ENCODE data around the gene DAP. TPM values are rescaled to one million over a fixed set of nuclear protein-coding genes. Genes with fewer than 3 reads are reported as not detected.
"Not testable (repeated sequence)": the region's sequence is repeated elsewhere in the genome, so short reads cannot be mapped to it uniquely, and the experiment has no call there.

Gene DAP, protein sequence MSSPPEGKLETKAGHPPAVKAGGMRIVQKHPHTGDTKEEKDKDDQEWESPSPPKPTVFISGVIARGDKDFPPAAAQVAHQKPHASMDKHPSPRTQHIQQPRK
- total RNA-seq: 26.2 TPM

DNA sequence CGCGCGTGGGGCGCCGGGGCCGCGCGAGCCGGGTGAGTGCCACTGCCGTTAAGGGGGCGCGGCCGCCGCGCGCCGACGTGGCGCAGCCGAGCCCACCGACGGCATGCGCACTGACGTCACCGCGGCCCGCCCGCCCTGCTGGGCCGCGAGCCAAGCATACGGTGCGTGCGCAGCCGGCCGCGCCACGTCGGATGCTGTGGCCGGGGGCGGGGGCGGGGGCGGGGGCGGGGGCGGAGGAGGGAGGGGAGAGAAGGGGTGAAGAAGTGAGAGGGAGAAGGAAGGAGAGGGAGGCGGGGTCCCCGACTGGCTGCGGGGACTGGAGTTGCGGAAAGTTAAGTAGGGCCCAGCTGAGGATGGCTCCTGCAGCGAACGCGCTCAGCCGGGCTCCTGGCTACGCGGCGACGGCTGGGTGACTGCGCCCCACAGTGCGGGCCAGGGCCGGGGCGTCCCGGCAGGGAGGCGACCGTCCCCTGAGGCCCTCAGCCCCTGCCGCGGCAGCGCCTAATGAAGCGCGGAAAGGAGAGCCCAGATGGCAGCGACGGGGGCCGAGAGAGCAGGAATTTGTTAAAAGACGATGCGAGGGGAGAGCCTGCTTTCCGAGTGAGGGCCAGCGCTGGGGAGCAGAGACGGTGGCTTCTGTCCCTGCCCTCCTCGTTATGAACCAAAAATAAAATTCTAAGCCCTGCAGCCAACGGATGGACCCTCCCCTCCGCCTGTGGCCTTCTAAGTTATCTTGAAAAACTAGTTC, at the start of gene DAP:
Gene DAP, minus strand, starts transcription at position 50 of the 748 bp plus-strand sequence. CDS start 166 bp downstream, outside the sequence.
- peak; percentile 94 for DNase-seq

DNA sequence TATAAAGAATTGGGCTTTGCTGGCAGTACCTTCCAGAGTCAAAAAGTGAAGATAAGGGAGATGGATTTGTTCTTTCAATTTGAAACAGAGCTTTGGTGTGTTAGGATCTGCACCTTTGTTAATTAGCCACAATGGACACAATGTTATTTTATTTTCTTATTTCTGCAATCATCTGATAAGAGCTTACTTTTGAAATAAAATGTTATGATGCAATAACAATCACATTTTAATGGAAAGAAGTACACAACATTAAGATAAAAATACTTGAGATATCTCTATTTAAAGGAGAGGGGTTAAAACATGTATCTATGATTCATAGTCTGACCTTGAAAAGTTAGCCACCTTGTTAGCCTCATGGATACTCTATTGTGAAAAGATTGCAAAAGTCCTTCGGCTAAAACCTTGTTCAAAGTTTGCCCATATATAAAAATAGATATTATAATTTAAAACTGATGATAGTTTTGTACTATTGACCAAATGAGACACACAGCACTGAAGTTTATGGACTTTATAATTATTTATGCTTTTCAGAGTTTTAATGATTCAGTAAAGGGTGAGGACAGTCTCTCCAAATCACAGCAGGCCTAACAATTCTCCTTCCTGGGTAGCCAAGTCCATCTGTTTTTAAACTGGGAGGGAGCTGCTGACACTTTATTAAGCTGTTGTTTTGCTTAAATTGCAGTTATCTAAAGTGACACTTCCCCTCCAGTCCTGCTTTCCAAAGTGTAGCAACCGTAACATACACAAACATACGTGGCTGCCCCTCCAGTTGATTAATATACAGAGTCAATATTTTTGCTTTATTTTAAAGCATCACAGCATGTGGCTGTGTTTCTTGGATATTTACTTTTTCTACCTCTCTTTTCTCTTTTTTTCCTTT, 47.6 kb upstream of the DAP start:
- DNase-seq: no peak

DNA sequence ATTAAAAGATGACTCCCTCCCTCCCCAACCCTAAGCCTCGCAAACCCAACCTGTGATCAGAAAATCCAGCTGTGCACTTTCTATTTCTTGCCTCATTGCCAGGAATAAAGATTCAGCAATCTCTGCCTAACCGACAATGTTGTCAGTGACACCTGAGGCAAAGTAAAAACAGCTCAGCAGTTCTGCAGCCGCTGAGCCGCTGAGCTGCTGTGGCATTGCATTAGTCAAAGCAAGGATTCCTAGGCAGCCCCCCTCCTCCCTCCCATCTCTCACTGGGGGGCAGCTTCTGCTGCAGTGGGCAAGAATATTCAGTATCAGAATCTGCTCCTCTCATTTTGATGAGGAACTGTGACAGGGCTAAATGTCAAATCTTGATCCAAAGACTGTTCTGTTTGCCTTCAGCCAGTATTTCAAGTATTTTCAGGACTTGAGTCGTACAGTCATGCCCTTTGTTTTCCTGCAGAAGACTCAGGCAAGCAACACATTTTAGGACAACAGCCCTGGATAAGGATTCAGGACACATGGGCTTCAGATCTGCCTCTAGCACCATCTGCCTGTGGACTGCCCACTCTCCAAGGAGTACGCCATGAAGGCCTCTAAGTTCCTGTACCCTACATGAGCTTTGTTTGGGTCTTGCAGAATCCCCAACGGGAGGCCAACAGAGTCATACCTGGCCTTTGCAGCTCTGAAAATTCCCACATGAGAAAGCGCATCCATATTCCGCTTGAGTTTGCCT, 41.1 kb upstream of the DAP start:
- no peak for DNase-seq

DNA sequence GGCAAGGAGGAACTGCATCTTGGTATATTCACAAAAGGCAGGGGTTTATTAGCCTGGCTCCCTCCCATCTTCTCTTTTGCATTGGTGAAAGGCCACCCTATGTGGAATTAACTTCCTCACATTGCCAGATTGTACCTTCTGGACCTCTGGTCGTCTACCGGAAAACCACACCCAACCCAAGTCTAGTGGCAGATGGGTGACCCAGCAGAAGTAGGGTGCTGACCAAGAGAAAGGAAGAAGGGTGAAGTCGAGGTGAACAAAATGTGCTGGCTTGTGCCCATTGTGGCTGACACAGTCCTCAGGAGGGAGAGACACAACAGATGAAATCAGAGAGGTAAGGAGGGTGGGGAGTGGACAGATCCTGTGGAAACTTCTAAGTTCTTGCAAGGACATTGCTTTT, 39.8 kb upstream of the DAP start:
- DNase-seq: no peak

DNA sequence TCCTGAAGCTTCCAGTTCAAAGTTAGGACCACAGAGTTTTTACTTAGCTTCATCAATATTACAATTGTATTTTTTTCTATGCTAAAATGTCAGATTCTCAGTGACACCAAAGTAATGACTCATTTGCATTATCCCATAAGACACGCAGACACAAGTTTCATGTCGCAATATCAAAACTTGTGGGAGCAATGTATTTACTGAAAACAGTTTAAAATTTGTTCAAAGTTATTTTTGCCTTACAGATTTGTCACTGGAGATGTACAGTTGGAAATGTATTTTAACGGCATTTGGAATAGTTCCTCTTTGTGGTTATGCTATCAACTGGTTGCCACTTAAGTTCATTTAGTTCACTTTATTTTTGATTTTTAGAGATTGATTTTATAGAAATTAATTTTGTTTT, 36.2 kb upstream of the DAP start:
- no peak for DNase-seq

DNA sequence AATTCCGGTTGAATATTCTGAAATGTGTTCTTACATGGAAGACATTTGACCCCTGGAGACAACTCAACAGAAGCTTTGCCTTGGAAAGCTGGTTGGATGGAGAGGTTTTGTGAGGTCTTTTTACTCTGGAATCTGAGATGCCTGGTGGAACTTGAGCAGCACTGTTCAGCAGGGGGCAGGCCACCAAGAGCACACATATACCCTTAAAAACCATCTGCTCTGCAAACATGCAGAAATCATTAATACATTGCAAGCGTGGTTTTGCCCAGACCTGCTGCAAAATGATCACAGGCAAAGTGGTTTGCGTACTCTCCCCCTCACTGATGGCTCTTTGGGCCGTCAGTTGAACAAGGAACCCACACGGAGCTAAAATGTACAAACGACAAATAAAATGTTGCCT, 32.8 kb upstream of the DAP start:
- no peak for DNase-seq

DNA sequence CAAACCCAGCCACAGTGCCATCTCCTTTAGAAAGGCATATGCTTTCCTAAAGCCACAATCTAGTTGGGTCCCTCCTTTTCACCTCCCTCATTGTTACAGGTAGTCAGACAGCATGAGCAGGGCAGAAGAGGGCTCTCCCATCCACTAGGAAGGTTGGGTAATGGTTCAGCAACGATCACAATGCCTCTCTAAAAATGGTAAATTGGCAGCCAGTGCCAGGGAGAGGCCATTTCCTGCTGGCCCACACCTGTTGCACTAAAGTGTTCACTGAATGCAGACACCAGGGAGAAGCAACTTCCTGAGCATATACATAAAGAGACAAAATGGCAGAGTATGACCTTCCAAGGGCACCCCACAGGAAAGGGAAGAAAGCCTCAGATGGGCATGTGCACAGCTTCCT, 31.3 kb upstream of the DAP start:
- no peak for DNase-seq

DNA sequence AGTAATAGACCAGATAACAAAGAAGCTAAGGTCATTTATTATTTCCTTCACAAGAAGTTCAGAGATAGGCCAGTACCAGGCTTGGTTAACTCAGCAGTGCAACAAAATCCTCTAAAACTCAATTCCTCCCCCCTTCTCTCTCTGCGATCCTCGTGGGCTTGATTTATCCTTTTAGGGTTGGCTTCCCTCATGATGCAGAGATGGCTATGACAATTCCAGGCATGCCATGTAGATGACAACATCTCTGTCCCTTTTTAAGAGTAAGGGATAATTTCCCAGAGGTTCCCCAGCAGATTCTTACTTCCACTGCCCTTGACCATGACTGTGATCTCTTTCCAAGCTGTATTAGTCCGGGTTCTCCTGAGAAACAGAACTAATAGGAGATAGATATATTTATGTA, 28.7 kb upstream of the DAP start:
- DNase-seq: no peak

DNA sequence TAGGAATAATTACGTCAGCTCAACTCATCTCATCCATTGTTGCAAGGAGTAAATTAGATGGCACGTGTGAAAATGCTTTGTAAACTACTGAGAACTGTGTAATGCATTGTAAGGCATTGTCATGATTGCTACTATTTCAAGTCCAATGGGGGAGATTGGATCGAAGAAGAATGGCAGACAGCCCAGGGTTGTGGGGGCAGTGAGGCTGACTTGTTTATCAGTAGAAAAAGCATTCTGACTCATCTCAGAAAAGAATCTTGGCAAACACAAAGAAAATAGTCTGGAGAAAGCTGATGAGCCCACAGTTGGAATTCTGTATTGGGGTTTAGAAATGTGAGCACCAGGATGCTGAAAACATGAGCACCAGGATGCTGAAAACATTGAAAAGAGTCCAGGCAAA, 28.0 kb upstream of the DAP start:
- DNase-seq: no peak

DNA sequence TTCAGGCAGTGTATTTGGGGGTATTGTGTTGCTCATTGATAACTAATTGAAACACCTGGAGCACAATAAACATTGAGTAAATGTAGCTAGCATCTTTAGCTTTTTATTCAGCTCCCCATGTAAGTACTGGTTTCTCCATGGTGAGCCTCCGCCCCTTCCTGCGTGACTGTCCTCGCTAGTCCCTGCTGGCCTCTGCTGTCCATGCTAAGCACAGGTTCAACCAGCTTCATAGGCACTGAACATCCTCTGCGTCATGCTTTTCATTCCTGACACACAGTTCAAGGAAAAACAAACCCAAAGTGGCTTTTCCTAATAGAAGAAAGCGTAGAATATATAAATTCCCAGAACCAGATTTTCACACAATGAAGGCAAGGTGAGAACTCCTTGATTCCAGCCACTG, 27.3 kb upstream of the DAP start:
- DNase-seq: no peak

DNA sequence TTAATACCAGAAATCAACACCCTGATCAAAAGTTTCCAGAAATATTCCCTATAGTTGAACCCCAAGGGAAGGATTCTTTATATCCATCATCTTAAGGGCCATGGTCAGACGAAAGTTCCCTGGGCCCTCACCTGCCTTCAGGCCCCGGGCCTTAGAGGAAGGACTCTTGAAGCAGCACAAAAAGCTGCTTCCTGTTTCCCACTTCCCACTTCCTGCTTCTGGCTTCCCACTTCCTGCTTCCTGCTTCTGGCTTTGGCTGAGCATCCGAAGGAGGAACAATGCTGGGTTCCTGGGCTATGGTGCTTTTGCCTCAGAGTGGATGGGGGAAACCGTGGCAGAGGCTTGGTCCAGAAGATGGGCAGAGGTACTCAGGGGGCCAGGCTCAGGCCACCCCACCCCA, 25.8 kb upstream of the DAP start:
- no peak for DNase-seq

DNA sequence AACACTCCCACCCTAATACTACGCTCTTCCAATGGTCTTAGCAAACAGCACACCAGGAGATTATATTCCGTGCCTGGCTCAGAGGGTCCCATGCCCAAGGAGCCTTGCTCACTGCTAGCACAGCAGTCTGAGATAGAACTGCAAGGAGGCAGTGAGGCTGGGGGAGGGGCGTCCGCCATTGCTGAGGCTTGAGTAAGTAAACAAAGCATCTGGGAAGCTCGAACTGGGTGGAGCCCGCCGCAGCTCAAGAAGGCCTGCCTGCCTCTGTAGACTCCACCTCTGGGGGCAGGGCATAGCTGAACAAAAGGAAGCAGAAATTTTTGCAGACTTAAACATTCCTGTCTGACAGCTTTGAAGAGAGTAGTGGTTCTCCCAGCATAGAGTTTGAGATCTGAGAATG, 19.2 kb upstream of the DAP start:
- DNase-seq: not testable (repeated sequence)

DNA sequence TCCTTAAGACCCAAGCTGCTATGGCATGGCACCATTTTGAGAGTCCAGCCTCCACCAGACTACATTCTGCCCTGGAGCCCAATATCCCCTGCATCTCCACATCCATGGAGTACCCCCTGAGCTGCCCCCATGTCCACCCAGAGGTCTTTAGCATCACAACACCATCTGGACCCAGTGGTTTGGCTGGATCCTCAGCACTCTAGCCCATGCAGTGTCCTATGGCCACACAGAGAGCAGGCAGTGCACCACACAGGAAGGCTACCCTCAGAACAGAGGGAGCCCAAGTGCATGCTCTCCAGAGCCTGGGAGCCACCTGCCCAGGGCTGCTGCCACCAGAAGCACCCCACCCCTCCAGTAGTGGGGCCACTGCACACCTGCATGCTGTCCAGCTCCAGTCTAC, 18.6 kb upstream of the DAP start:
- no peak for DNase-seq

DNA sequence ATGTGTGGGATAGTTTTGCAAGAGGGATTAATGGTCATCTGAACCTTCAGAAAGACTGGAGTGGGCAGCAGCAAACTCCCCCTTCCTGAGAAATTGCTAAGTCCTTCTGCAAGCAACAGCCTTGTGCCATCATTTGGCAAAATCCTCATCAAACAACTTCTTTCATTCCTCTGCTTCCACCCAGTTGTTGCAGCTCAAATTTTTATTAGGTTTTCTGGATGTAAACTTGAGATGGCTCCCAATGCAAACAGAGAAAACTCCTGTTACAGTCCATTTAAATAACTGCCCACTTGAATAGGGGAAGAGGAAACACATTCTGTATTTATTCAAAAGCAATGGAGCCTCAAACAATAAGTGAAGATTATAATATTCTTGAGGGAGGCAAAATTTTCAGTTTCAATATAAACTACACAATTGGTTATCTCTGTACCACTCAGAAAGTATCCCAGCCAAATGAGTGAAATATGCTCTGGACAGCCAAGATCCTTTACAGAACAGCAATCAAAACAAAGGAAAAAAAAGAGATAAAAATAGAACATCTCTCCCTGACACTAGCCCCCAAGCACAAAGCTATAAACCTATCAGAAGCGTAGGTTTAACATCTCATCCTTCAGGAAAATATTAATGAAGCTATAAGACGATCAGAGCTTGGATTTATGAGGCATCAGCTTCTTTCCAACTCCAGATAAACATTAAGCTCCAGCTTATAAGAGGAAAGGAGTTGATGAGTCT, 17.3 kb upstream of the DAP start:
- no peak for DNase-seq

DNA sequence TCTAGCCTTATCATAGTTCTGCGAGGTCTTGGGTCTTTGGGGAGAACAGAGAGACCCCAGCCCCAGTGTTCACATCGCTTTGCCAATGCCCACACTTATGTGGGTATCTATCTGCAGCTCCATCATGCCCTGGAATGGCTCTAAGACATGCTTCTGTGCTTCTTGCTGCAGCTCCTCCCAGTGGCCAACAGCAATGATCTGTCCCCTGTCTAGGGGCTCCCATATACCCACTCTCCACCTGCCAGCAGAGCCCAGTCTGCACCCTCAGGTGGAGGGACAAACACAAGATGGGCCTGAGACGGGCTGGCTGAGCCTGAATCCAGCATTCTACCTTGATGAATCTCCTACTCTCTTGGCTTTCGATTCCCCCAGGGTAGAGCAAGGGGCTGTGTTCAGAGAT, 14.6 kb upstream of the DAP start:
- DNase-seq: no peak

DNA sequence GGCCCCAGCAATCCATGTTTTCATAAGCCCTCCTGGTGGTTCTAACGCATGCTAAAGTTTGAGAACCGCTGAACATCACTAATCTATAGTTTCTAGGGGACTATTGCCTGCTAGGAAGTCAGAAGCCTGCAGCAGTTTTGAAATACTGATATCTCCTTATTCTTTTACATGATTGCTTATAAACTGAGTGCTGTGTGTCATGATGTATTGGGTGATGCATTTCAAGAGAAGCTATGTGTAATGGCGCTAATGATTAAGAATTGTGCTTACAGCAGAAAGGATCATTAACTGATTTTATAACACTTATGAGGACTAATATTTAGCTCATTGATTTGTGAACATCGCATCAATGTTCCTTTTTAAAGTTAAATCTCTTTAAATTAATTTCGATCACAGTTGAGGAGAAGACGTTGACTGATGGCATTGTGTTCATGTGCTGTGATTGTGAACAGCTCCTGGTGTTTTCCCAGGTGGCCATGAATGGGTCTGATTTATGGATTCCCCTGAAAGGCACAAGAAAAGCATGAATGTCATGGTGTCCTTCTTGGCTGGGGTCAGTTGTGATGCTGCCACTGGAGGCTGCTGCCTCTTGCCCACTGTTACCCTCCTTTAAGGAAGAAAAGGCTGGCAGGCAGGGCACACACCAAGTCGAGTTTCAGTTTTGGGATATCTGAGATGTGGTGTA, 12.0 kb upstream of the DAP start:
- DNase-seq: no peak

DNA sequence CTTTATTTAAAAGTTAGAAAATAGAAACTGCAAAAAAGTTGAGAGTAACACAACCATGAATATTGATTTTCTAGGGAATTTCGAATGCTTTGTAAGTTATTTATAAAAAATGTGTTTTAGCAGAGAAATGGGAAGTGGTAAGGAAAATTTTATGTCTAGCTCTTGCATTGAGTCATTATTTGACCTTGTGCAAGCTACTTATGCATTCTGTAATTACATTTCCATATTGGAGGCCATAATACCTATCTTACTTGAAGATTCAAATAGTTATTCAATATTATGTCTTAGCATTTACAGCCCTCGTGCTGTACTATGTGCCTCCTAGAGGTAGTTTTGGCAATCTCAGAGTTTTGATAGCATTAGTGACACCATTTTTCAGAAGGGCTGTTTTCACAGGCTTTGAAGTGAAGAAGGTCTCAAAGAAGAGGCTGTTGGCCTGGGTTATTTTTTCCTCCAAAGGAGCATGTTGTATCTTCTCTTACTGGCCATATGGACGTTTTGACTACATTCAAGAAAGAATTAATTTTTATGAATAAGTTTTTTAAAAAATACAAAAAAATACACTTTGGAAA, 7.4 kb upstream of the DAP start:
- no peak for DNase-seq

DNA sequence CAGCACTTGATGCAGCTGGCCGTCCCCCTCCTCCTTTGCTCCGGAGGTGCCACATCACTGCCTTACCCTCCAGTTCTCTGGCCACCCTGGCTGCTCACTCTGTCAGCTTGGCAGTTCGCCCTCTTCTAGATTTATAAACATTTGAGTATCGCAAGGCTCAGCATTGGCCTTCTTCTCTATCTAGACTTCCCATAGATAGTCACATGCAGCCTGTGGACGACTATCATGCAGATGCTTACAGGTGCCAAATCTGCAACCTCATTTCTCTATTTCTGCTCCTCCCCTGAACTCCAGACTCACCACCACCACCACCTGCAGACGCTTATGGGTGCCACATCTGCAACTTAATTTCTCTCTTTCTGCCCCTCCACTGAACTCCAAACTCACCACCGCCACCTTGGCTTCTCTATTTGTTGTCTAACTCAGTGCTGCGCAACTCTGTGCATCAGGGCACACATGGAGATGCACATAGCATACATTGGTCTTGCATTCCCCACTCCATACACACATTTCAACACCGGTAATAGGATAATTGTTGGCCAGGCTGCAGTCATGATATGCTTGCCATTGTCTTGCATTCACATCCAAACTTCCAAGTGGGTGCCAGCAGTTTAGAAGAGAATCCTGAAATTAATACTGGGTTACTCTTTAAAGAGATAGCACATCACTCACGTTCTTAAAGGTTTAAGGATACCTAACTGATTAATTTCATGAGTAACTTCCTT, 1.9 kb upstream of the DAP start:
- DNase-seq: peak; percentile 13

DNA sequence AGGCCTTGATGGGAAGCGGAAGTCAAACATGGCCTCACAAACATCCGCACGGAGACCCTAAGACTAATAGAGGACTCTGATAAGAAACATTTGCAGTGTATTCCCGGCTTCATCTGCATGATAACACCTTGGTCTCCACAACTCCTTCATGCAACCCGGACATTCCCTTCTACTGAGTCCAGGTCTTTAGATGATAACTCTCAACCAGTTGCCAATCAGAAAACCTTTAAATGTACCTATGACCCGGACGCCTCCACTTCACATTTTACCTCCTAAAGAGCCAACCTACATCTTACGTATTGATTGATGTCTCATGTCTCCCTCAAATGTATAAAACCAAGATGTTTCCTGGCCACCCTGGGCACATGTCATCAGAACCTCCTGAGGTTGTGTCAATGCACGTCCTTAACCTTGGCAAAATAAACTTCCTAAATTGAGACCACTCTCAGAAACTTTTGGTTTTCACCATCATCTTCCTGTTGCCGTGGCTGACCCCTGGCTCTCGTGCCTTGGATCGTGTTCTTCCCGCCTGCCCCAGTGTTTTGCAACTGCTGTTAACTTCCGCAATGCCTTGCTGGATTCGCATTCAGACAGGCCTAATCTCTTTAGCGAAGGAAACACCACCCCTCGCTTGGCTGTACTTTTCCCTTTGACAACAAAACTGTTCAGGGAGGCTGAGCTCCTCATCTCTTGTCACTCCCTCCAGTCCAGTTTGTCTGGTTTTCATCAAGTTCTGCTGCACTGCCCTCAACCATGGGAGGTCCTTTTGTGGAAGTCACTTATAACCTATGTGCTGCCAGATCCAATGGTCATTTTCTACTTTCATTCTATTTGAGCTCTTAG, 1.1 kb upstream of the DAP start:
- DNase-seq: peak; percentile 24

DNA sequence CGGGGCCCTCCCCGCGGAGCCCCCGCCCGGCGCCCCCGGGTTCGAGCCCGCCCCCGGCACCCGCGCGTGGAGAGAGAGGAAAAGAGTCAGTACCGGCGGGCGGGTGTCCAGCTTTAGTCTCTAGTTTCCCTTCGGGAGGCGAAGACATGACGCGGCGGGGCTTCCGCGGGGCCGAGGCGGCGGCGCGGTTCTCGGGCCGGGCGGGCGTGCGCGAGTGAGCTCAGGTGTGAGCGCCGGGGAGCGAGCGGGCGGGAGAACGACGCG, 181 bp downstream of the DAP start:
- DNase-seq: no peak

Data from tongue (tissue), 2 donors.